Stimulated activated CD4-positive, alpha-beta T cell treated with anti-CD3 and anti-CD28 coated beads, Interleukin-4, amount 100 ng/mL, for 1 hour (primary cell): Measurements from ENCODE around the gene FBXO4.
"Not testable (repeated sequence)": the region's sequence is repeated elsewhere in the genome, so short reads cannot be mapped to it uniquely, and the experiment has no call there.

Experiments used
- DNase-seq: peaks from one replicate; pipeline ENCODE4 v3.0.0-alpha.2; 2020

The FBXO4 gene

GRCh38 chr5:41924526-41924871 lies 582 bp upstream of the FBXO4 start:
- no peak for DNase-seq

GRCh38 chr5:41925555-41925951 lies 472 bp downstream of the FBXO4 start:
- peak; percentile 28 for DNase-seq

GRCh38 chr5:41927604-41928003 lies 2.5 kb downstream of the FBXO4 start:
- DNase-seq, result no peak

DNA sequence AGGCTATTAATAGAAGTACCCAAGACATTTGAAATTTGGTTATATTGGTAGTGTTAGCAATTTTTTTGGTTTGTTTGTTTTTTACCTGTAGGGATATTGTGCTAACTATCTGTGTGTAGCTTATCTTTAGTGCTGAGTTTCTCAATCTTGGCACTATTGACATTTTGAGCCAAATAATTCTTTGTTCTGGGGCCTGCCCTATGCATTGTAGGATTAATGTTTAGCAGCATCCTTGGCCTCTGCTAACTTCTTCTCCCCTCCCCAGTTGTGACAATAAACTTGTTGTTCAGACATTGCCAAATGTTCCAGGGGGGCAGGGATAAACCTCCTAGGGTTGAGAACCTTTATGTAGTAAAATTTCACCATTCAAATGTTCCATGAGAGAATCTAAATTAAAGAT lies 4.0 kb downstream of the FBXO4 start:
- no peak for DNase-seq

GRCh38 chr5:41932770-41933169 lies 7.7 kb downstream of the FBXO4 start:
- DNase-seq, result no peak

- DNase-seq, result no peak
Observed at GRCh38 chr5:41935544-41935943, 10.5 kb downstream of the FBXO4 start.

GRCh38 chr5:41940641-41941040 lies 15.6 kb downstream of the FBXO4 start:
- DNase-seq, result no peak

GRCh38 chr5:41945332-41945955 lies 20.4 kb downstream of the FBXO4 start:
- not testable (repeated sequence) for DNase-seq

- no peak for DNase-seq
Observed at GRCh38 chr5:41951224-41951623, 26.1 kb downstream of the FBXO4 start.

- DNase-seq, result no peak
Observed at GRCh38 chr5:41954286-41954685, 29.2 kb downstream of the FBXO4 start.

GRCh38 chr5:41955432-41956024 lies 30.4 kb downstream of the FBXO4 start:
- DNase-seq, result no peak

DNA sequence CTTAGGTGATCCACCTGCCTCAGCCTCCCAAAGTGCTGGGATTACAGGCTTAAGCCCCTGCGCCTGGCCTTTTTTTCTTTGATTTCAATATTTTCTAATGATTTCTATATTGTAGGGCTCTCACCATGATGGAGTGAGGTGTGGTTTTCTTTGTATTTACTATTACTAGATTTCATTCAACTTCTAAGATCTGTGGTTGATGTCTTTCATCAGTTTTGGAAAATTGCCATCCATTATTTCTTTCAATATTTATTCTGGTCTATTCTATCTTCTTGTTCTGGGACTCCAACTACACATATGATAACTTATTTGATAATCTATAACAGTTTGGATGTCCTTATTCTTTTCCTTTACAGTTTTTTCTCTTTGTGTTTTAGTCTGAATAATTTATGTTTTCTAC lies 31.9 kb downstream of the FBXO4 start:
- DNase-seq, result no peak

- no peak for DNase-seq
Observed at GRCh38 chr5:41960481-41960880, 35.4 kb downstream of the FBXO4 start.

GRCh38 chr5:41961736-41962135 lies 36.7 kb downstream of the FBXO4 start:
- DNase-seq, result no peak

DNA sequence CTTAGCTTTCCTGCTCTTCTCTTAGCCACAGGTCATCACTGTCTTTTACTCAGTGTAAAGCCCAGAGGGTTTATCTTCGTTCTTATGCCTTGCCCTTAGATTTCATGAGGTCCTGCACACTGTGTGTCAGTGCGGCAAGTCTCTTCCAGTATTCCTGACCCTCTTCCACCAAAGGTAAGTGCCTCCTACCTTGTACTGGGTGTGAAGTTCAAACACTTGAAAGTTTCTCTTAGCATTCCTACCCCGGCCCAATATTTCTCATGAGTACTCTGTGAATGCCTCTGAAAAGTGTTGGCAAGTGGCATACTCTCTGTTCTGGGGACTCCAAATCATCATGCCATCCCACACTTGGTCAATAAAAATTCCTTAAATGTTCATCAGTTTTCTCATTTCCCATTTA lies 37.4 kb downstream of the FBXO4 start:
- DNase-seq, result no peak

DNA sequence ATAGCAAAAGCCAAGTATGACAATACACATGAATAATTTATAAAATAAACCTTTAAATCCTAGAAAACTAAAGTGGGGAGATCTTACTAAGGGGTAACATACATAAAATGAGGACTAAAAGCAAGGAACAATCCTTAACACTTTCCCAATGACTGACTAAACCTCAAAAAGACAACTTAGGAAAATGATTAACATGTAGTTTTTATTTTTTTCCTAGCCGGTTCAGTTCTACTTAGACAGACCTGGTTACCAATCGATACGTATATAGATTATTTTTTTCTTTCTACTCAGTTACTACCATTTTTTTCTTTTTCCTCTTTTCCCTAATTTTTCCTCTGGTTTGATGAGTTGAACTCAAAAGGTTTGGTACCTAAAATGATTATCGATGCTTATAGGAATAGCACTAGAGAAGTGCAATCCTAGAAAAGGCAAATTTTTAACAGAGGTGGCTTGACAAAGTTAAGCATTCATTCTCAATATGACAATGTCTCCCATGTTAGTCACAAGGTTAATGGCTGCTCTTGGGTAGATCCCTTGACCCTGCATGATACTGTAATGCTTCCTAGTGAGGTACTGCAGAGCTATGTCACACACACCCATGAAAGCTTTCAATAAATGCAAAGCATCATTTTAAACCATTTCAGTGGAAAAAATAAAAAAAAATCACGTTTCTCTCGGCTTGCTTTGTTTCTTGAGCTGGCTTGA lies 41.5 kb downstream of the FBXO4 start:
- no peak for DNase-seq

- no peak for DNase-seq
Observed at GRCh38 chr5:41967401-41967800, 42.3 kb downstream of the FBXO4 start.

DNA sequence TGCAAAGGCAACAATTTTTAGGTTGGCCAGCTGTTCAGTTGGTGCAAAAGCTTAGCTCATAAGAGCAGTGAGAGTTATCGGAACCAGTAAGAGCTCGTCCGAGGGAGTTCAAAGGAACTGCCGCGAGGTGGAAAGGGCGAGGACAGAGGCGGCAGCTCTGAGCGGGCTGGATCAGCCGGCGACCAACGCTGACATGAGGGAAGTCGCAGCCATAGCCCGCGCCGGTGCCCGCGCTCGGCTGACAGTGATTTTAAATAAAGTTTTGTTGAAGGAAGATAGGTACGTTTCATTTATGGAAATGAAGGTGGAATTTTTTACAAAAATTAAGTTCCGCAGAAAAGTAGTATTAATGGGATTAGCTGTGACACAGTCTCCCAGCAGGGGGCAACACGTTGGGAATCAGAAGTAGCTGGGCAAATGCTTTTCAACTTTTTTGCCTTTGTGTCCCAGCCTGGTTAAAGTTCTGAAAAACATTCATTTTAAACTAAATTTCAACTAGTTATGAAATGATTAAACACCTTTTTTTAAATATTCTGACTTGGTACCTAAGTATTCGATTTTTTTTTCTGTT lies 43.2 kb downstream of the FBXO4 start:
- DNase-seq, result no peak

GRCh38 chr5:41973087-41973486 lies 48.0 kb downstream of the FBXO4 start:
- no peak for DNase-seq

- DNase-seq, result no peak
Observed at GRCh38 chr5:41973887-41974286, 48.8 kb downstream of the FBXO4 start.

DNA sequence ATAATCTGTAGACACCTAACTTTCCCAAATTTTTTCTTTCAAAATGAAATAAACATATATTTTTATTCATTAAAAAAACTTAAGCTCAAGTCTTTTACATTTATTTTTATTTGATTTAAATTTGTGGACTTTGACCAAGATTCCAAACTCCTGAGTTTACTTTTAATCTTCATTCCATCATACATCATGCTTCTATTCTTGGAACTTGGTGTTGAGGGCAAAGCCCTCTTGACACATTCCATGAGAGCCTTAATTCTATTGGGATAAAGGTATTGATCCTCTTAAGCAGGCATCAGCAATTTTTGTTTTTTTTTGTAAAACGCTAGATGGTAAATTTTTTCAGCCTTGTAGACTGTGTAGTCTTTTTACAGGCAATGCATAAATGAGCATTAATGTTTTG lies 53.6 kb downstream of the FBXO4 start:
- DNase-seq, result no peak

DNA sequence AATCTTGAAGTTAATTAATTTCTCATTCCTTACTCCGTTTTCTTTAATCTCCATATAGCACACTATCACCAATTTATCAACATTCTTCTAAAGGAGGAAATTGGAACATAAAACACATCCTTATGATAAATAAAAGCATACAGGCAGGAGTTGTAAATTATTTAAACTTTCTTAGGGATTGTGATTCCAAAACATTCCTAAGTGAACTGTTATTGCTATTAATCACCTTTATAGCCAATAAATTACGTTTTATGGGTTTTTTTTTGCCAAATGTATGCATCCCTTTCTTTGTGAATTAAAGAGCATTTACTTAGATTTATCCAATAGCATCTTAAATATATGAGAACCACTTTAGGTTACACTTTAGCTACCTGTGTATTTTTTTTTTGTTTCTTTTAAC lies 55.3 kb downstream of the FBXO4 start:
- DNase-seq, result no peak

- DNase-seq, result no peak
Observed at GRCh38 chr5:41980870-41981269, 55.8 kb downstream of the FBXO4 start.

GRCh38 chr5:41982858-41983257 lies 57.8 kb downstream of the FBXO4 start:
- DNase-seq, result not testable (repeated sequence)
